Naive B cell (primary cell): ENCODE data around the gene RAD50. TPM values are rescaled to one million over a fixed set of nuclear protein-coding genes. Genes with fewer than 3 reads are reported as not detected.
"Not testable (repeated sequence)": the region's sequence is repeated elsewhere in the genome, so short reads cannot be mapped to it uniquely, and the experiment has no call there.

ENCODE experiments used
- ATAC-seq, 2 donors: fragments of 150-1000 bp; cut with Tn5 transposase; 2 replicates each; pipeline ENCODE4 v1.10.0; 2021; ENCODE audit warnings: low read depth in 2 of 2, mild to moderate bottlenecking in 2 of 2, moderate library complexity in 2 of 2
- DNase-seq: peaks from one replicate; pipeline ENCODE4 v3.0.0; 2022
- H3K27ac Mint-ChIP-seq, 6 donors: one replicate each; pipeline ENCODE4 v1.8.0; 2020 to 2022; ENCODE audit warnings: mild to moderate bottlenecking in 6 of 6, mixed read lengths in 6 of 6, moderate library complexity in 5 of 6, inconsistent platforms in 2 of 6
- H3K27me3 Mint-ChIP-seq, 3 donors: one replicate each; pipeline ENCODE4 v1.8.0; 2021 to 2022; ENCODE audit warnings: mixed read lengths in 3 of 3, mild to moderate bottlenecking in 1 of 3
- H3K36me3 Mint-ChIP-seq, 2 donors: one replicate each; pipeline ENCODE4 v1.8.0; 2020 to 2022; ENCODE audit warnings: mixed read lengths in 2 of 2, inconsistent platforms in 1 of 2, mild to moderate bottlenecking in 1 of 2
- H3K4me1 Mint-ChIP-seq, 3 donors: one replicate each; pipeline ENCODE4 v1.8.0; 2020 to 2022; ENCODE audit warnings: mixed read lengths in 3 of 3, inconsistent platforms in 1 of 3, mild to moderate bottlenecking in 1 of 3, moderate library complexity in 1 of 3
- H3K4me3 Mint-ChIP-seq, 8 donors: one replicate each; pipeline ENCODE4 v1.8.0; 2020 to 2022; ENCODE audit warnings: mild to moderate bottlenecking in 8 of 8, mixed read lengths in 8 of 8, moderate library complexity in 8 of 8, inconsistent platforms in 2 of 8
- H3K9me3 Mint-ChIP-seq, 7 donors: one replicate each; pipeline ENCODE4 v1.8.0; 2020 to 2022; ENCODE audit warnings: mixed read lengths in 7 of 7, mild to moderate bottlenecking in 5 of 7, inconsistent platforms in 2 of 7, moderate library complexity in 1 of 7
- polyA plus RNA-seq, 6 donors: library from polyadenylated mRNA; unstranded; fragments of 300-500 nt; fragmentation: Illumina TruSeq; gene quantifications; one replicate each; pipeline ENCODE4 v1.2.3, GENCODE V29; 2021; ENCODE audit warnings: low read depth in 6 of 6

The RAD50 gene
- polyA plus RNA-seq = 10 to 100 TPM; 10.1 to 33.5 (median 19.9) TPM

- Mint-ChIP-seq H3K9me3 (peaks cover 0 to 16% (median 5%) of the 10 kb centered on the region in 7 donors), H3K36me3 (no peaks in the 10 kb centered on the region), H3K4me1 (peaks cover 14 to 28% (median 28%) of the 10 kb centered on the region in 3 donors), H3K4me3 (peak within 1 kb of the TSS; percentile 93 to 99 (median 97)), H3K27me3 (no peaks in the 10 kb centered on the region), H3K27ac (peak within 1 kb of the TSS; percentile 89 to 97 (median 97))
- DNase-seq = peak; percentile 86
- peak; percentile 96 to 97 for ATAC-seq
These were observed at the start of gene RAD50 for GRCh38 chr5:132556763-132557477. Gene RAD50 (plus strand): TSS chr5:132556977. CDS start chr5:132557325, 348 bp downstream.

GRCh38 chr5:132510076-132510475 lies 46.7 kb upstream of the RAD50 start:
- no peak overlapping the region for H3K4me3 Mint-ChIP-seq
- no peaks in the 10 kb centered on the region for H3K36me3 Mint-ChIP-seq
- peaks cover 0 to 5% (median 0%) of the 10 kb centered on the region in 3 donors for H3K4me1 Mint-ChIP-seq
- ATAC-seq = no peak
- peaks cover 0 to 8% (median 6%) of the 10 kb centered on the region in 3 donors for H3K27me3 Mint-ChIP-seq
- peaks cover 2 to 11% (median 5%) of the 10 kb centered on the region in 7 donors for H3K9me3 Mint-ChIP-seq
- no peak overlapping the region for H3K27ac Mint-ChIP-seq
- DNase-seq = no peak

- not testable (repeated sequence) for DNase-seq, H3K4me3 Mint-ChIP-seq, ATAC-seq, H3K4me1 Mint-ChIP-seq, H3K27me3 Mint-ChIP-seq, H3K36me3 Mint-ChIP-seq
- Mint-ChIP-seq H3K27ac (peak overlapping the region in 1 of 6 donors; percentile 86), H3K9me3 (peaks cover 2 to 11% (median 5%) of the 10 kb centered on the region in 7 donors)
These were observed 43.0 kb upstream of the RAD50 start for GRCh38 chr5:132513618-132514336.

GRCh38 chr5:132522067-132522466 lies 34.7 kb upstream of the RAD50 start:
- not testable (repeated sequence) for ATAC-seq

GRCh38 chr5:132524877-132525276 lies 31.9 kb upstream of the RAD50 start:
- peak overlapping the region in 6 of 8 donors; percentile 61 to 90 (median 76) for H3K4me3 Mint-ChIP-seq
- H3K27ac Mint-ChIP-seq = peak overlapping the region in 4 of 6 donors; percentile 22 to 87 (median 54)

More at GRCh38 chr5:132522067-132522466, 34.7 kb upstream of the RAD50 start:
- not testable (repeated sequence) for H3K9me3 Mint-ChIP-seq, DNase-seq, H3K36me3 Mint-ChIP-seq, H3K27ac Mint-ChIP-seq, H3K27me3 Mint-ChIP-seq
- peak overlapping the region in 1 of 8 donors; percentile 42 for H3K4me3 Mint-ChIP-seq
- peaks cover 24 to 49% (median 47%) of the 10 kb centered on the region in 3 donors for H3K4me1 Mint-ChIP-seq

GRCh38 chr5:132525299-132525724 lies 31.5 kb upstream of the RAD50 start:
- Mint-ChIP-seq H3K27ac (peak overlapping the region in 4 of 6 donors; percentile 22 to 87 (median 54)), H3K27me3 (no peaks in the 10 kb centered on the region), H3K4me1 (peaks cover 42 to 69% (median 67%) of the 10 kb centered on the region in 3 donors), H3K9me3 (peaks cover 0 to 4% (median 0%) of the 10 kb centered on the region in 7 donors), H3K36me3 (no peaks in the 10 kb centered on the region), H3K4me3 (peak overlapping the region; percentile 2 to 91 (median 76))
- DNase-seq (peak; percentile 63), ATAC-seq (peak; percentile 80 to 82)

More at GRCh38 chr5:132524877-132525276, 31.9 kb upstream of the RAD50 start:
- H3K9me3 Mint-ChIP-seq, ATAC-seq, H3K27me3 Mint-ChIP-seq, H3K36me3 Mint-ChIP-seq, DNase-seq: not testable (repeated sequence)
- H3K4me1 Mint-ChIP-seq = peaks cover 42 to 72% (median 70%) of the 10 kb centered on the region in 3 donors

- DNase-seq (peak; percentile 49), ATAC-seq (peak; percentile 24 to 34)
- no peaks in the 10 kb centered on the region for H3K27me3 Mint-ChIP-seq
- H3K36me3 Mint-ChIP-seq = no peaks in the 10 kb centered on the region
- H3K4me1 Mint-ChIP-seq = peaks cover 42 to 61% (median 59%) of the 10 kb centered on the region in 3 donors
- H3K4me3 Mint-ChIP-seq = peak overlapping the region in 7 of 8 donors; percentile 9 to 91 (median 72)
- H3K9me3 Mint-ChIP-seq = peaks cover 0 to 4% (median 0%) of the 10 kb centered on the region in 7 donors
- H3K27ac Mint-ChIP-seq = peak overlapping the region in 4 of 6 donors; percentile 8 to 69 (median 64)
These were observed 30.3 kb upstream of the RAD50 start for GRCh38 chr5:132526290-132526973.

GRCh38 chr5:132526974-132527564 lies 29.7 kb upstream of the RAD50 start:
- Mint-ChIP-seq H3K4me1 (peaks cover 42 to 58% (median 57%) of the 10 kb centered on the region in 3 donors), H3K27ac (peak overlapping the region in 3 of 6 donors; percentile 8 to 63 (median 34)), H3K27me3 (no peaks in the 10 kb centered on the region), H3K36me3 (no peaks in the 10 kb centered on the region), H3K4me3 (peak overlapping the region in 7 of 8 donors; percentile 0 to 74 (median 68)), H3K9me3 (peaks cover 0 to 4% (median 0%) of the 10 kb centered on the region in 7 donors)
- no peak for ATAC-seq
- no peak for DNase-seq

- Mint-ChIP-seq H3K27me3 (no peaks in the 10 kb centered on the region), H3K27ac (peak overlapping the region in 2 of 6 donors; percentile 15 to 70), H3K36me3 (no peaks in the 10 kb centered on the region), H3K4me1 (peaks cover 42 to 57% (median 53%) of the 10 kb centered on the region in 3 donors), H3K9me3 (no peaks in the 10 kb centered on the region), H3K4me3 (peak overlapping the region in 1 of 8 donors; percentile 82)
- DNase-seq = no peak
- no peak for ATAC-seq
These were observed 28.8 kb upstream of the RAD50 start for GRCh38 chr5:132528021-132528420.

GRCh38 chr5:132528866-132529634 lies 27.7 kb upstream of the RAD50 start:
- H3K36me3 Mint-ChIP-seq = no peaks in the 10 kb centered on the region
- peak overlapping the region in 4 of 8 donors; percentile 35 to 59 (median 46) for H3K4me3 Mint-ChIP-seq
- ATAC-seq (peak; percentile 67), DNase-seq (peak; percentile 44)
- H3K27ac Mint-ChIP-seq = no peak overlapping the region
- peaks cover 42 to 53% (median 52%) of the 10 kb centered on the region in 3 donors for H3K4me1 Mint-ChIP-seq
- no peaks in the 10 kb centered on the region for H3K27me3 Mint-ChIP-seq
- no peaks in the 10 kb centered on the region for H3K9me3 Mint-ChIP-seq

- DNase-seq (no peak), ATAC-seq (no peak)
- H3K36me3 Mint-ChIP-seq = no peaks in the 10 kb centered on the region
- H3K9me3 Mint-ChIP-seq = no peaks in the 10 kb centered on the region
- H3K27me3 Mint-ChIP-seq = peaks cover 4 to 9% (median 4%) of the 10 kb centered on the region in 3 donors
- H3K4me1 Mint-ChIP-seq = peaks cover 27 to 34% (median 33%) of the 10 kb centered on the region in 3 donors
- H3K27ac Mint-ChIP-seq = peak overlapping the region in 1 of 6 donors; percentile 39
- H3K4me3 Mint-ChIP-seq = no peak overlapping the region
These were observed 25.8 kb upstream of the RAD50 start for GRCh38 chr5:132530946-132531345.

- no peak for DNase-seq
- Mint-ChIP-seq H3K9me3 (no peaks in the 10 kb centered on the region), H3K36me3 (no peaks in the 10 kb centered on the region), H3K27ac (no peak overlapping the region), H3K4me3 (no peak overlapping the region), H3K4me1 (peaks cover 0 to 2% (median 0%) of the 10 kb centered on the region in 3 donors), H3K27me3 (peaks cover 4 to 17% (median 8%) of the 10 kb centered on the region in 3 donors)
- no peak for ATAC-seq
These were observed 17.1 kb upstream of the RAD50 start for GRCh38 chr5:132539716-132540115.
